Stimulated activated CD4-positive, alpha-beta T cell treated with anti-CD3 and anti-CD28 coated beads, Interleukin-1b, Interleukin-23, amount 100 ng/mL, for 4 hours (primary cell): Measurements from ENCODE around the gene AGGF1.
A peak's percentile ranks its signal among the peaks of the same experiment; 100 is the strongest.
"Not testable (repeated sequence)": the region's sequence is repeated elsewhere in the genome, so short reads cannot be mapped to it uniquely, and the experiment has no call there.

Source experiments
- DNase-seq, 2 donors: peaks; one replicate each; pipeline ENCODE4 v3.0.0-alpha.2; 2020; ENCODE audit warnings: low read depth in 2 of 2

The AGGF1 gene

GRCh38 chr5:77024490-77024889, 5.7 kb upstream of the AGGF1 start:
- DNase-seq, result no peak

GRCh38 chr5:77028631-77029375, 1.4 kb upstream of the AGGF1 start:
- no peak for DNase-seq

GRCh38 chr5:77029376-77029885, 773 bp upstream of the AGGF1 start:
- DNase-seq, result no peak

- no peak for DNase-seq
Observed at GRCh38 chr5:77031891-77032290, 1.7 kb downstream of the AGGF1 start.

- no peak for DNase-seq
Observed at GRCh38 chr5:77032635-77033034, 2.4 kb downstream of the AGGF1 start.

- DNase-seq, result no peak
Observed at GRCh38 chr5:77033338-77033737, 3.1 kb downstream of the AGGF1 start.

- DNase-seq, result no peak
Observed at GRCh38 chr5:77035950-77036349, 5.7 kb downstream of the AGGF1 start.

GRCh38 chr5:77046416-77047073, 16.3 kb downstream of the AGGF1 start:
- DNase-seq, result no peak

- DNase-seq, result no peak
Observed at GRCh38 chr5:77064040-77064439, 33.8 kb downstream of the AGGF1 start.

GRCh38 chr5:77065256-77065655, 35.1 kb downstream of the AGGF1 start:
- no peak for DNase-seq

GRCh38 chr5:77066184-77066583, 36.0 kb downstream of the AGGF1 start:
- DNase-seq, result no peak

GRCh38 chr5:77066823-77067442, 36.7 kb downstream of the AGGF1 start:
- DNase-seq, result no peak

- DNase-seq, result no peak
Observed at GRCh38 chr5:77073667-77074066, 43.5 kb downstream of the AGGF1 start.

GRCh38 chr5:77074745-77075144, 44.5 kb downstream of the AGGF1 start:
- DNase-seq, result no peak

GRCh38 chr5:77076961-77077828, 47.0 kb downstream of the AGGF1 start:
- peak; percentile 12 to 53 for DNase-seq

- no peak for DNase-seq
Observed at GRCh38 chr5:77077829-77078176, 47.6 kb downstream of the AGGF1 start.

GRCh38 chr5:77080479-77080878, 50.3 kb downstream of the AGGF1 start:
- DNase-seq, result not testable (repeated sequence)

- DNase-seq, result no peak
Observed at GRCh38 chr5:77080905-77081304, 50.7 kb downstream of the AGGF1 start.

GRCh38 chr5:77082280-77082679, 52.1 kb downstream of the AGGF1 start:
- no peak for DNase-seq

- no peak for DNase-seq
Observed at GRCh38 chr5:77083088-77083487, 52.9 kb downstream of the AGGF1 start.

GRCh38 chr5:77086368-77086688, 56.1 kb downstream of the AGGF1 start:
- DNase-seq, result no peak
